ENCODE results near the gene CLEC7A.

DNA sequence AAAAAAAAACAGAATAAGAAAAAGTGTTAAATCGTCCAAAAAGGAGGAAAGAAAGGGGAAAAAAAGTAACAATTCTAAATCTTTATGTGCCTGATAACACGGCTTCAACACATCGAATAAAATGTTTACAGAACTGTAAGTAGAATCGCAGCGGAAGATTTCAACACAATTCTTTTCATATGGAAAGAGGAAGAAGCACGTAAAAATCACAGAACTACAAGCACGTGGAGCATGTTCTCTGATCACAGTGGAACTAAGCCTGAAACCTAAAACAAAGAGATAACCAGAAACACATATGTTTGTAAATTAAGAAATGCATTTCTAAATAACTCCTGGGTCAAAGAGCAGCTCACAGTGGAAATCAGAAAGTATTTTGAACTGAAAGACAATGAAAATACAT lies 8.7 kb downstream of the CLEC7A start:
- TF ChIP-seq CTCF (IDR thresholded peaks at IDR 0.05; ENCODE audit: low read depth, low read length) = no peak
- no peak for TF ChIP-seq EZH2phosphoT487 (IDR thresholded peaks at IDR 0.05; ENCODE audit: low read depth)
